Esophagus squamous epithelium (tissue), 5 donors: ENCODE data around the gene FAM107B. TPM values are rescaled to one million over a fixed set of nuclear protein-coding genes. Genes with fewer than 3 reads are reported as not detected.

Experiments
- DNase-seq: peaks from one replicate; lab custom pipeline; 2025; lab: John Stamatoyannopoulos, UW
- H3K27ac ChIP-seq, 4 donors: fragments of 200-600 bp; sonication (generic); one replicate each; pipeline ENCODE4 v1.5.1; 2016 to 2019; ENCODE audit warnings: mild to moderate bottlenecking in 1 of 4
- H3K27me3 ChIP-seq, 4 donors: fragments of 200-600 bp; sonication (generic); 1 replicate in 3 of 4; 2 replicates in 1 of 4; pipeline versions ENCODE4 v1.5.1 to v1.6.0; 2017 to 2021; ENCODE audit warnings: antibody characterized with exemption in 1 of 4
- H3K36me3 ChIP-seq, 3 donors: fragments of 200-600 bp; sonication (generic); one replicate each; pipeline ENCODE4 v1.5.1; 2016 to 2019
- H3K4me1 ChIP-seq, 3 donors: fragments of 200-600 bp; sonication (generic); one replicate each; pipeline ENCODE4 v1.5.1; 2017 to 2019
- H3K4me3 ChIP-seq, 4 donors: fragments of 200-600 bp; sonication (generic); 1 replicate in 3 of 4; 2 replicates in 1 of 4; pipeline ENCODE4 v1.5.1; 2016 to 2019; ENCODE audit warnings: mild to moderate bottlenecking in 2 of 4, moderate library complexity in 1 of 4
- H3K9me3 ChIP-seq, 3 donors: fragments of 200-600 bp; sonication (generic); one replicate each; pipeline ENCODE4 v1.5.1; 2016 to 2019
- POLR2A ChIP-seq, 4 donors: fragments of 450-650 bp; IDR thresholded peaks; one replicate each; pipeline ENCODE4 v1.6.1; 2017; ENCODE audit warnings: antibody characterized with exemption in 4 of 4, mild to moderate bottlenecking in 4 of 4, moderate library complexity in 3 of 4
- WGBS, 2 donors: methylation state at CpG; one replicate each; pipeline ENCODE4 v1.1.5; 2018; 5-methylcytosine and 5-hydroxymethylcytosine counted together
- intact Hi-C: fragments of 100-400 bp; cut with DNase I; formaldehyde crosslinking; loops from one replicate; pipeline ENCODE4 v1.15.0; 2022
- total RNA-seq, 4 donors: library from RNA; depleted of rRNA; stranded (reverse); fragments of >200 nt; gene quantifications; one replicate each; pipeline ENCODE4 v1.1.0, GENCODE V29; 2016
- TF ChIP-seq, protein P1 (sequence below), 6 experiments: fragments of 450-650 bp in 4 of 6; fragments of 200-600 bp in 2 of 6; sonication (generic) in 2 of 6; IDR thresholded peaks; one replicate each; pipeline ENCODE4 v1.5.1; 2016 to 2019; ENCODE audit warnings: antibody characterized with exemption in 6 of 6, mild to moderate bottlenecking in 4 of 6, moderate library complexity in 4 of 6
- donor health status: DM: yes; HTN: yes; CAD: no.

FAM107B gene
- total RNA-seq, 4 donors from 2014 or later: 6.7 to 17.0 (median 12.9) TPM

DNA sequence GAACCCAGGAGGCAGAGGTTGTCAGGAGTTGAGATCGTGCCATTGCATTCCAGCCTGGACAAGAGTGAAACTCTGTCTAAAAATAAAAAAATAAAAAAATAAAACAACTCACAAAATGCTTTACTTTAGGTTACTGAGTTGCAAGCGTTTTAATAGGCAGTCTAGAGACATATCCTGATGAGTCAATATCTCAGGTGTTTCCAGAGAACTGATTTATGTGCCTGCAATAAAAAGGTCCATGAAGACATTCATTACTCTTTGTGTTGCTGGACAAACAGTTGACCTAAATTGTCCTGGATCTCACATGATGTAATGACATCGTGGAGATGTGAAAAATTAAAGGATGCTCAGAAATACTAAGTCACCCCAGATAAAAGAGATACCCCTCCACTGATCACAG lies 31.6 kb upstream of the FAM107B start:
- TF ChIP-seq POLR2A (IDR thresholded peaks at IDR 0.05): no peak
- TF ChIP-seq, protein P1, sequence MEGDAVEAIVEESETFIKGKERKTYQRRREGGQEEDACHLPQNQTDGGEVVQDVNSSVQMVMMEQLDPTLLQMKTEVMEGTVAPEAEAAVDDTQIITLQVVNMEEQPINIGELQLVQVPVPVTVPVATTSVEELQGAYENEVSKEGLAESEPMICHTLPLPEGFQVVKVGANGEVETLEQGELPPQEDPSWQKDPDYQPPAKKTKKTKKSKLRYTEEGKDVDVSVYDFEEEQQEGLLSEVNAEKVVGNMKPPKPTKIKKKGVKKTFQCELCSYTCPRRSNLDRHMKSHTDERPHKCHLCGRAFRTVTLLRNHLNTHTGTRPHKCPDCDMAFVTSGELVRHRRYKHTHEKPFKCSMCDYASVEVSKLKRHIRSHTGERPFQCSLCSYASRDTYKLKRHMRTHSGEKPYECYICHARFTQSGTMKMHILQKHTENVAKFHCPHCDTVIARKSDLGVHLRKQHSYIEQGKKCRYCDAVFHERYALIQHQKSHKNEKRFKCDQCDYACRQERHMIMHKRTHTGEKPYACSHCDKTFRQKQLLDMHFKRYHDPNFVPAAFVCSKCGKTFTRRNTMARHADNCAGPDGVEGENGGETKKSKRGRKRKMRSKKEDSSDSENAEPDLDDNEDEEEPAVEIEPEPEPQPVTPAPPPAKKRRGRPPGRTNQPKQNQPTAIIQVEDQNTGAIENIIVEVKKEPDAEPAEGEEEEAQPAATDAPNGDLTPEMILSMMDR (IDR thresholded peaks at IDR 0.05): no peak
- H3K4me3 ChIP-seq: no peak overlapping the region
- no peaks in the 10 kb centered on the region for H3K27me3 ChIP-seq
- DNase-seq: no peak
- intact Hi-C loops: no loop called here
- H3K9me3 ChIP-seq: no peaks in the 10 kb centered on the region
- 65 to 74% methylated on average over 3 of the region's 3 CpGs for WGBS, 2 donors
- no peaks in the 10 kb centered on the region for H3K36me3 ChIP-seq
- no peak overlapping the region for H3K27ac ChIP-seq
- no peaks in the 10 kb centered on the region for H3K4me1 ChIP-seq

DNA sequence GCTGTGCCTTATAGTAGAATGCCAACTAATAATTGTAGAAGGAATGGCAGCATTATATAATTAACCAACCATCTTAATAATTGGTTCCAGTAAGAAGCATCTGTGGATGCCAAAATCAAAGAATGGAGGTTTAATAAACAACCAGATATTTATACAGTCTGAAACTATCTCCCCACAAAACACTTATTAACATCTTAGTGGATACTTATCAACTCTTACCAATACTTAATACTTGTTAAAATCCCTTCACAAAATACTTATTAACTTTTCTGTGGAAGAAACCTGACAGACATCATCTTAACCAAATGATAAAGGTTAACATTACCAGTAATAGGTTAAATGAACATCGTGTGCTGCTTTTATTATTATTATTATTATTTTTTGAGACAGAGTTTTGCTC lies 29.1 kb upstream of the FAM107B start:
- Histone ChIP-seq H3K4me3 (no peak overlapping the region), H3K4me1 (no peaks in the 10 kb centered on the region), H3K27me3 (no peaks in the 10 kb centered on the region), H3K36me3 (no peaks in the 10 kb centered on the region), H3K27ac (no peak overlapping the region), H3K9me3 (no peaks in the 10 kb centered on the region)
- 38 to 86% methylated on average over 1 of the region's 1 CpG for WGBS, 2 donors
- intact Hi-C loops: no loop called here
- TF ChIP-seq, protein P1 (IDR thresholded peaks at IDR 0.05): no peak
- TF ChIP-seq POLR2A (IDR thresholded peaks at IDR 0.05): no peak
- no peak for DNase-seq

DNA sequence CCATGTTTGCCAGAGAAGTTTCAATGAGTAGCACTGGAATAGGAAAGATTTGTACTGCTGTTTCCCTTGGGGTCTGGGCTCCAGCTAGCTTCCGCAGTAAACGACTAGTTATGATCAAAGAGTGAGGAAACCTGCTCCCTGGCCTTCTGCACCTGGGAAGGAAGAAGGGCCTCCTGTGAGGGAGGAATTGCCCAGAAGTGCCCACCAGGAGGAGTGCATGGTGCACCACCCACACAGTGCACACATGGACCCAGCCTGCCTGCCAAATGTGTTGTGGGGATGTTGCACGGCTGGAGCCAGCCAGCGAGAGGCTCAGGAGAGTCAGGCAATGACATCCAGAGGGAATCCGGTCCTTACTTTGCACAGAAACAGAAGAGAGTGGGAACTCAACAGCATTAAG lies 27.0 kb upstream of the FAM107B start:
- intact Hi-C loops: no loop called here
- WGBS, 2 donors: 54 to 58% methylated on average over 3 to 5 of the region's 5 CpGs

DNA sequence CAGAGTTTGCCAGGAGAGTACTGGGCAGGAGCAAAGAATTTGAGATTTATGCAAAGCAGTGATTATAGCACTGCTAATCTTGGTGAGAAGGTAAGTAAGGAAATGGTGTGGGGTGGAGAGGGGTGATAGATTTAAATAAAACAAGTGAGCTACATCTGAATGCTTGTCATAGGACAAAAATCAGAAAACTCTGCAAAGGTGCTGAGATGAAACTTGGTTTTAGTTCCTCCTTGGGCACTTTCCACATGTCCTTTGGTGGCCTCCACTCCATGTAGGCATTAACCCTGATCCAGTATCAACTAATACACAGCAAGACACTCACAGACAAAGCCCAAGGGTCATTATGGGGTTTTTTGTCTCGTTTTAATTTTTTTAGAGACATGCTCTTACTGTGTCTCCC lies 25.7 kb upstream of the FAM107B start:
- Histone ChIP-seq H3K4me3 (no peak overlapping the region), H3K9me3 (no peaks in the 10 kb centered on the region), H3K27ac (no peak overlapping the region), H3K27me3 (no peaks in the 10 kb centered on the region), H3K36me3 (no peaks in the 10 kb centered on the region), H3K4me1 (no peaks in the 10 kb centered on the region)
- TF ChIP-seq, protein P1 (IDR thresholded peaks at IDR 0.05): no peak
- TF ChIP-seq POLR2A (IDR thresholded peaks at IDR 0.05): no peak
- WGBS, 2 donors: 30 to 54% methylated on average over 1 of the region's 1 CpG
- no peak for DNase-seq
- intact Hi-C loops: no loop called here

More for the DNA sequence above, 27.0 kb upstream of the FAM107B start:
- Histone ChIP-seq H3K27ac (no peak overlapping the region), H3K4me1 (no peaks in the 10 kb centered on the region), H3K9me3 (no peaks in the 10 kb centered on the region), H3K27me3 (no peaks in the 10 kb centered on the region), H3K36me3 (no peaks in the 10 kb centered on the region), H3K4me3 (no peak overlapping the region)
- TF ChIP-seq, protein P1 (IDR thresholded peaks at IDR 0.05): no peak
- TF ChIP-seq POLR2A (IDR thresholded peaks at IDR 0.05): no peak
- DNase-seq: no peak

DNA sequence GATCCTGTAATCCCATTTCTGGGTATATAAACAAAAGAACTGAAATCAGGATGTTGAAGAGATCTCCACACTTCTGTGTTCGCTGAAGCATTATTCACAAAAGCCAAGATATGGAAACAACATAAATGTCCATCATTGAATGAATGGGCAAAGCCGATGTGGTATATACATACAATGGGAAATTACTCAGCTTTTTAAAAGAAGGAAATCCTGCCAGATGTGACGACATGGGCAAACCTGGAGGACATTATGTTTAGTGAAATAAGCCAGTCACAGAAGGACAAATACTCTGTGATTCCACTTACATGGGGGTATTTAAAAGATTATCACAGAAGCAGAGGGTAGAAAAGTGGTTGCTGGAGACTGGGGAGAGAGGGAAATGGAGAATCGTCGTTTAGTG lies 23.9 kb upstream of the FAM107B start:
- H3K27me3 ChIP-seq: no peaks in the 10 kb centered on the region
- no peaks in the 10 kb centered on the region for H3K4me1 ChIP-seq
- no peaks in the 10 kb centered on the region for H3K9me3 ChIP-seq
- no peak overlapping the region for H3K27ac ChIP-seq
- no peak overlapping the region for H3K4me3 ChIP-seq
- DNase-seq: no peak
- WGBS, 2 donors: 23 to 49% methylated on average over 5 of the region's 5 CpGs
- TF ChIP-seq POLR2A (IDR thresholded peaks at IDR 0.05): no peak
- TF ChIP-seq, protein P1 (IDR thresholded peaks at IDR 0.05): no peak
- no peaks in the 10 kb centered on the region for H3K36me3 ChIP-seq
- intact Hi-C loops: no loop called here
